GM18951 (cell line): Measurements from ENCODE around the gene EFNB2.

Experiments used
- POLR2A ChIP-seq: IDR thresholded peaks from 4 replicates; pipeline ENCODE4 v1.6.1; 2011; ENCODE audit warnings: mild to moderate bottlenecking; ENCODE audit not compliant: insufficient read length, insufficient read depth; ENCODE audit errors: extremely low read depth
- in situ Hi-C: fragments of 300-500 bp; cut with MboI; formaldehyde crosslinking; loops from one replicate; pipeline ENCODE4 v1.12.0; 2022; ENCODE audit warnings: low sequenced_read_pairs, mixed read lengths, inconsistent platforms; ENCODE audit not compliant: unreplicated experiment

The EFNB2 gene

DNA sequence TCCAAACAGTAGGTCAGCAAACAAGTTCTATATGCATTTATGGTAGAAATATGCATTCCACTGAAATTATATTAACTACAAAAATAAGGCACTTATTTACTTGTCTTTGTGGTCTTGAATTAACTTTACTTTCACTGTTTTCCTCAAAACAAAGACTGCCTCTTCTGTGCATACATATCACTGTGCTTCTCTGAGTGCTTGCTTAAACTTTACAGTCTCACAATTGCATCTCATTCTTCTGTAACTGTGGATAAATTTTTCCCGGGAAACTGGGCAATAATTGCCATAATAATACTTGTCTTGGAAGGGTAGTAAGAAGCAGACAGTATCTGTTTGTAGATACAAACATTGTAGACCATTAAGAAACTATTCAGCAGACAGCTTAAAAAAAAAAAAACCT, 38.4 kb downstream of the EFNB2 start:
- in situ Hi-C loops: no loop called here
- TF ChIP-seq POLR2A: no peak

DNA sequence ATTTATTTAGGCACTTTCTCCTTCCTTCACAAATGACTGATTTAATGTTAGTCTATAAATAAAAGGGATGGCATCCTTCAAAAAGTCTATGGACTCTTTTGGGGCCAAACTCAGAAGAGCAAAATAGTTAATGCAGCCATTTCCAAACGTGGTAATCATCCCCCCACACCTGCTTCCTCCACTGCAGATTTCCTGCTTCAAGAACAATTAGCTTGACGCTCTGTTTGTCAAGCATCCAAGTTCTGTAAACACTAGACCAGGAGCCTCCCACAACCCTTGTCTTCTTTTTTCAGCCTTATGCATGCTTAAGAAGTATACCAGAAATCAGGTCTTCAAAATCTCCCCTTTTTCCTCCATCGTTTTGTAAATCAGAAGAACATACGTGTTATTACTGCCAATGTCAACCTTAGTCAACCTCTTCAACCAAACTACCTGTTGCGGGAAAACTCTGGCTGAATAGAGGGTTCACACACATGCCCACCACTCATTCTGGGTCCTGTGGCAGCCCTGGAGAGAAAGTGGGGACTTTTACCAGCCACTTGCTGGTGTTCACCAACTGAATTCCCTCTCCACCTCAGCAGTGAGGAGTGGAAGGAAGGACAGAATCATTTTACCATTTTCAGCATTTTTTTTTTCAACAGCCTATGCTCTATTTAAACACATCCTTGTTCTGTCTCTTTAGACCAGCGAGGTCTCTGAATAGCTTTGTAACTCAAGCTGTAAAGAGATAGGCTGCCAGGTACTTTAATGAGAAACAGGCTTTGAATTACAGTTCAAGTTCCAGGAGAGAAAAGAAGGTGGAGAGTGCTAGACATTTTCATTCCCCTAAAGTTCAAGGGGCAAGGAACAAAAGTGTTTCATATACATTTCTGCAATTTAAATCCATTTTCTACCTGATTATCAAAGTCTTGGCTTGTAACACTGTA, 39.1 kb downstream of the EFNB2 start:
- TF ChIP-seq POLR2A: no peak
- in situ Hi-C loops: no loop called here

DNA sequence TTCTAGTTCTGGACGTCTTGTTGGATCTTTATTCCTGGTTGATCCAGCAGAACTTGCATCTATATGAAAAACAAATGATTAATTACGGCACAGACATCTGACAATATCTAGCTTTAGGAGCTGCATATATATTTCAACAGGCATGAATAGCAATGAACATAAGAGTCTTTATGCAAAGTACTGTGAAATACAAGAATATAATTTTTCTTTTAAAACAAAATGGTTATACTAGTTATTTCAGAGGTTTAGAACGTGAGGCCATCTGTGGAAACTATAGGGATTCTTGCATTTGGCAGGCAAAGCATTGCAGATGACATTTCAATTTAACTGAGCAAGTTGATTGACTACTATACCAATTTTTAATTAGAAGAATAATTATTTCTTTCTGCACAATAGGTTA, 40.5 kb downstream of the EFNB2 start:
- TF ChIP-seq POLR2A: no peak
- in situ Hi-C loops: no loop called here

DNA sequence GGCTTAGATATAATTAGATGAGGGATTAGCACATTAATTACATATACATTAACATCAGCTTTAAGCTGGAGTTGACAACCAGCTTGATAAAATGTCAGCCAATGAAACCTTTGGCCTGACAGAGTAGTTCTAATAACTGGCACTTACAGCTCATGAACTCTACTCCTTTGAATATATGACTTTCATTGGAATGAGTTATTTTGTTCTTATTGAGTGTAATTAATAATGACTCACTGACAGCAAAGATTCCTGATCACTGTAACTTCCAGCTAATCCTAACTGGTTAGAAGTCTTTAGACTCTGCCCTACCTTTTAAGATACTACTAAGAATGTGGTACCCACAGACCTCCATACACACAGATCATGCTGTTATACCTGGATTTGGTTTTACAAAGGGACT, 41.0 kb downstream of the EFNB2 start:
- TF ChIP-seq POLR2A: no peak
- in situ Hi-C loops: no loop called here

DNA sequence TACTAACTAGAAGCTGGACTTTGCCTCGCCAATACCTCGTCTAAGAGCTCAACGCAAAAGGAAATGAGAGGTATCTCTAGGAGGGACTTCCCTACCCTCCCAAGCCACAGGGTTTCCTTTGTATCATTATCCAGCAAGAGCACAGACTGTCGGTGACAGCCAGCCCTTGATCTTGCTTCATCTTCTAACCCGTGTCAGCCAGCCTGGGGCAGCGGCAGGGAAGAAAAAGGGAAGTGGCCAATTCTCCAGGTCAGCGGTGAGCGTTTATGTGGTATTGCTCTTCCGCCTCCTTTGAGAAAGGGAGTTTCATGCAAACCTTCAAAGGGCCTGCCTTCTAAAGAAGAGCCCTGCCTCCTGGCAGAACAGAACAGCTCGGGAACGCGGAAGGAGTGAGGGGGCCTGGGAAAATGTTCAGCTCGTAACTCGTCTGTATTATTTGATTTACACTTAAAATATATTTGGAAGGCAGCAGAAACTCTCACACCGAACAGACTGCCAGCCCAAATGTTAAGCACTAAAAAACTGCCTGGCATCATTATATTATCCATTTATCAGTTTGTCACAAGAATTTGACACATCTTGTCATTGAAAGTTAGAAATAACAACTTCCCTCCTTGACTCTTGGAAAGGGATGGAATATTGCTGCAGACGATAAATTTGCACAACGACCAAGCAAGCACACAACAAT, 41.8 kb downstream of the EFNB2 start:
- no peak for TF ChIP-seq POLR2A
- in situ Hi-C loops: no loop called here

DNA sequence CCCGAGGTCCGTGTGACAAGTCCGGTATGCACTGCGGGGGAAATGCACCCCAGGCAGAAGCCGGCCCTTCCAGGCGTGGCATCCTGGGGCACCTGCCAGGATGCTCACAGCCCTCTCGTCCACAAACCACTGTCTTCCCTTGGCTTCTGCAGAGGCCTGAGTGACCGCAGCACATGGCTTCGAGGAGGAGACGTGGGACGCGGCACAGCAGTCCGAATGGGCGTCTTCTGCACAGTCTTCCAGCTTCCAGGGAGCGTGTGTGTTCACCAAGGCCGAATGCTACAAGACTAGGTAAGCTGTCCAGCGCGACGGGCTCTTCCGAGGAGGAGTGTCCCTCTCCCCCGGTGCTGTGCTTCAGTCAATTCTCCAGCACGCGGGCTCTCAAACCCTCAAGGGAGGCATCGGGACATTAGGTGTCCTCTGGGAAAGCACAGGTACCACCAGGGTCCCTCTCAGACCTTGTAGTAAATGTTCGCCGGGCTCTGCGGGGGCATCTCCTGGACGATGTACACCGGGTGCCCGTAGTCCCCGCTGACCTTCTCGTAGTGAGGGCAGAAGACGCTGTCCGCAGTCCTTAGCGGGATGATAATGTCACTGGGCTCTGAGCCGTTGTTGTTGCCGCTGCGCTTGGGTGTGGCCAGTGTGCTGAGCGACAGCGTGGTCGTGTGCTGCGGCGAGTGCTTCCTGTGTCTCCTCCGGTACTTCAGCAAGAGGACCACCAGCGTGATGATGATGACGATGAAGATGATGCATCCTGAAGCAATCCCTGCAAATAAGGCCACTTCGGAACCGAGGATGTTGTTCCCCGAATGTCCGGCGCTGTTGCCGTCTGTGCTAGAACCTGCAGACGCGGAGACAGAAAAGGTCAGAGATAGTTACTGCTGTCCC, 42.6 kb downstream of the EFNB2 start:
- TF ChIP-seq POLR2A: no peak
- in situ Hi-C loops: no loop called here

DNA sequence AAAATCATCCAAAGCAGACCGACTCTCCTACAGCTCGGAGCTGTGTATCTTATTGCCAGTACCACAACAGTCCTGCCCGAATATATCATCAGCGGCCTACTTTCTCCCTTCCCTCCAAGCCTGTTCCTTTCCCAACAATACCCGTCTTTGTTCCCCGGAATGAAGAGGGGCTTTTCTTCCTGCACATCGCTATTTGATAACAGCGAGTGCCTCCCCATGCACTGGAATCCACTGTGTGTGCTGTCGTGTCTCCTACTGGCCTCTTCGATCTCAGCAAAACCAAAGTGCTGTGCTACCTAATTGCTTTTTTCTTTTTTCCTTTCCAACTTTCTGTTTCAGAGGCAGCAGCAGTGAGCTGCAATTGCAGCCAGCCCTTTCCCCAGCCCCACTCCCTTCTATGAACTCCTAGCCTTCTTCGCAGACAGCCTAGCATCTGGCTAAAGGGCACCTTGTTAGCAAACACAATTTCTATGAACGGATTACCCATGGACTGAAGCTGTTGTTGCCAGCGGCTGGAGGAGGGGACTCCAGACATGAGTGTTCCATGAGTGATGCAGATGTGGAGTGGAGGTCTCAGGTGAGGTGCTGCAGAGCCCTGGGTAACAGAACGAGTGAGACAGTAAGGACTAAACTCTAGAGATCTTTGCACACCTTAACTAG, 43.4 kb downstream of the EFNB2 start:
- in situ Hi-C loops: no loop called here
- no peak for TF ChIP-seq POLR2A

DNA sequence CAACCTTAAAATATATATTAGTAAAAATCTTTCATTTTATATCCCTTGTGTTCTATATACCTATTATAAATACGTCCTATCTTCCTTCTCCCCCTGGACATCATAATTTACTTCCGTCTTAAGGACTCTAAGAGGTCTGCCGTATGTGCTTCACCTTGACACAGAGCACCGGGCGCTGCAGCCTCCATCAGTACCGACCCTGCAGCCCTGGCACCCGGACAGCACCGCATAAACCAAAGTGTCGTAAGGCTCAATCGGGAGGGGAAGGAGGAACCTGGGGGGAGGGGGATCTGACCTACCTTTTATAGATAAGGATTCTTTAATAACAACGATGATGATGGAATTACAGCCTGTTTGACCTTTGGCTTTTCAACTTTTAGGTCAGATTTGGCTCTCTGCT, 44.0 kb downstream of the EFNB2 start:
- in situ Hi-C loops: no loop called here
- no peak for TF ChIP-seq POLR2A

DNA sequence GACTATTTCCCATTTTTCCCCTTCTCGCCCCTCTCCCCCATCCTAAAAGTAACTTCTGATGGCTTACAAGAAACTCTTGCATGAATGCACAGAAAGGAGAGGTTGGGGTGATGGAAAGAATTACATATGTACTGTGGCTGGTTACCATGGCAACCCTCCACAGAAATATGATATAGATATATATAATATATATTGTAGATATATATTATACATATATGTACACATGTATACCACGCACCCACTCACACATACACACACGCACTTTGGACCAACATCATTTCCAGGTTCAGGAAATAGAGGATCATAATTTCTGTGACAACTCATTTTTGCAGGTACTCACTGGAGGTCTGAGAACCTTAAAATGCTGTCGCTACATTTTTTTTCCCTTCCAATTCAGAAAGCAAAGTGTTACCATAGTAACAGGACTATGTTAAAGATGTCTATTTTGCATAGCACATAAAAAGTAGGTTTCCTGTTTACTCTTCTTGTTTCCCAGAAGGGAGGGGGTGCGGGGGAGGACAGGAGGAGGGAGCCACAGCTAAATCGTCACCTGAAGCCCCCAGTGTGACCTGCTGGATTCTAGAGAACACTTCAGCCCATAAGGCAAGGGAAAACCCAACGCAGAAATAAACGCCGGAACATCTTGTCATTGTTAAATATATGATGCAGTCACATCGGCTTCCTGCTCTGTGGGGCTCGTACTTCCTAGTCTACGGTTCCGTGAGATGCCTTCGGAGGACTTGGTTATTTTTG, 44.7 kb downstream of the EFNB2 start:
- in situ Hi-C loops: no loop called here
- TF ChIP-seq POLR2A: no peak

DNA sequence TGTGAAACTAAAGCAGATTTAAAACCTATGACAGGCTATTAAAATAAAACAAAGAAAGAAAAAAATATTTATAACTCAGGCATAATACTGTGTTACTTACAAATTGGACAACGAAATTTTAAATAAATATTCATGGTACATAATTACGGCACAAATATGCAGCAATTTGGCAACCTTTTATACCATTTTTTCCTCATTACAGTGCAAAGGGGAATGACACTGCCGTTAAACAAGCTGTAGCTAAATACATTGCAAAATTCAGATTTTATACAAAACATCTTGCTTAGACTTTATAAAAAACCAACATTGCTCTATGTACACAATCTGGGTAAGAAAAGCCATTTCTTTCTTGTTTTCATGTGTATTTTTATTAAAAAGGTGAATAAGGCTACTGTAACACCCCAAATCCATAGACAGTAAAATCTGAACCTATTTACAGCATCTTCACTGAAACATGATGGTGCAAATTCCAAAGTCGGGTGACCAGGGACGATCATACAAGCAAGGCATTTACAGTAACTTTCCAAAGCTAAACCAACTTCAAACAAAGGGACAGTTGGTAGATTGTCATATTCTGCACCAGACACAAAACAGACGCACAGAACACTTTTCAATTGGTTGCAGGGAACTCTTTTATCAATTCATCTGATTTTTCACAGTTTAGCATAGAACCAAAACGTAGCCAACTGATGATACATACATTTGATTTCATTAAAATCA, 45.5 kb downstream of the EFNB2 start:
- in situ Hi-C loops: no loop called here
- no peak for TF ChIP-seq POLR2A

DNA sequence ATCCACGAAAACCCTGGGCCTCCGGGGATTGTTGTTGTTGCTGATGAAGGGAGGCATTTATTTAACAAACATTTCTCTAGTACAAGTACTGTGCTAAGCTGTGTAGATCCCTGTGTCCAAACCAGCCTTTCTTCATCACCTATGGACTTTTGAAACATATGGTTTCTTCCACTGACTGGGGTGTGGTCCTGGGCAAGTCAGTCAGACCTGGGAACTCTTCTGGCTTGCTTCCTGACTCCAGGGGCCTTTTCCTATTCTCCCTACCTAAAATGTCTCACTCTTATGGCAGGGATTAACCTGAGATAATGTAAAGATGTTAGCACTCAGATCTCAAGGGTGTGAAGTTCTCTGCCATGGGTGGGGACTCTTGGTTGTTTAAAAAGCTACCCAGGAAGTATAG, 46.8 kb downstream of the EFNB2 start:
- TF ChIP-seq POLR2A: no peak
- in situ Hi-C loops: no loop called here

DNA sequence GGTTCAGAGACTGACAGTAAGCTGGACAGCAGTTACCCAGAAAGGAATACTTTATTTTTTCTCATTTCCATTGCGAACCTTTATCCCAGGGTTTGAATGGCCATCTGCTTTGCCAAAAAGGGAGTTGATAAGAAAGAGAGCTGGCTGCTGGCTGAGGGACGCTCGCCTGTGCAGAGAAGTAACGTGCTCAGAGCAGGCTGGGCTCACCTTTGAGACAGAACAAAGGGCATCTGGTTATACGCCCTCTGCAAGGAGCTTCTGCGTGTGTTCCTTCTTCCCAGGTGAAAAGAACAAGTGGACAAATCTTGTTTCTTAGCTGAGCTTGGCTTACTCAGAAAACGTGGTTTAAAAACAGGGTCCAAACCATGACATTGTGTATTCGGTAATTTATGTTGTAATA, 47.4 kb downstream of the EFNB2 start:
- no peak for TF ChIP-seq POLR2A
- in situ Hi-C loops: no loop called here

DNA sequence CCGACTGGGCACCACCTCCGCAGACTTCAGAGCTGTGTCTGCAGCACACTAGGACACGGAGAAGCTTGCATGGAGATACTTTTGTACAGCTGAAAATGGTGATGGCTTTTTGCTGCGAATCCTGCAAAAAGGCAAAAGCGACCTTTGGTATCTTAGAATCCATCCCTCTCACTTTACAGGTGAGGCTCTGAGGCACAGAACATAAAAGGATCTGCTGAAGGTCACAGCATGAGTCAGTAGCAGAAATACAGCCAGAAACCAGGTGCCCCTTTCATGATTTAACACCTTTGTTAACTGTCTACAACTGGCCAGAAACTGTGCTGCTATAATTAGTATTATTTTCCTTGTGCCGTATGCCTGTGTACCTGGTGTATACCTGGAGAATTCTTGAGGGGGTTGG, 48.3 kb downstream of the EFNB2 start:
- in situ Hi-C loops: no loop called here
- no peak for TF ChIP-seq POLR2A
